Activated CD8-positive, alpha-beta memory T cell treated with anti-CD3 and anti-CD28 coated beads for 1 hour (primary cell): ENCODE data around the gene KRT8.
"Not testable (repeated sequence)": the region's sequence is repeated elsewhere in the genome, so short reads cannot be mapped to it uniquely, and the experiment has no call there.

Experiments
- DNase-seq, 2 donors: peaks; one replicate each; pipeline ENCODE4 v3.0.0-alpha.2; 2020; ENCODE audit warnings: low read depth in 1 of 2; ENCODE audit errors: extremely low read depth in 1 of 2

Gene KRT8

GRCh38 chr12:52876372-52876771, 28.5 kb downstream of the KRT8 start:
- DNase-seq: no peak

- DNase-seq: no peak
These were observed 30.1 kb downstream of the KRT8 start for GRCh38 chr12:52874573-52875435.

GRCh38 chr12:52873832-52874572, 30.9 kb downstream of the KRT8 start:
- peak; percentile 16 to 48 for DNase-seq

- no peak for DNase-seq
These were observed 31.4 kb downstream of the KRT8 start for GRCh38 chr12:52873513-52873831.

- DNase-seq: no peak
These were observed 32.1 kb downstream of the KRT8 start for GRCh38 chr12:52872644-52873389.

- DNase-seq: no peak
These were observed 33.4 kb downstream of the KRT8 start for GRCh38 chr12:52871291-52872039.

GRCh38 chr12:52870361-52871290, 34.2 kb downstream of the KRT8 start:
- DNase-seq: peak; percentile 59 to 77

GRCh38 chr12:52867642-52868041, 37.2 kb downstream of the KRT8 start:
- DNase-seq: peak in 1 of 2 donors; percentile 13

- no peak for DNase-seq
These were observed 37.7 kb downstream of the KRT8 start for GRCh38 chr12:52867152-52867551.

- DNase-seq: no peak
These were observed 39.6 kb downstream of the KRT8 start for GRCh38 chr12:52865090-52865944.

- DNase-seq: no peak
These were observed 42.9 kb downstream of the KRT8 start for GRCh38 chr12:52862023-52862422.

GRCh38 chr12:52861511-52861910, 43.4 kb downstream of the KRT8 start:
- DNase-seq: no peak

GRCh38 chr12:52860102-52860823, 44.6 kb downstream of the KRT8 start:
- no peak for DNase-seq

GRCh38 chr12:52857500-52857899, 47.4 kb downstream of the KRT8 start:
- DNase-seq: no peak

- DNase-seq: no peak
These were observed 48.1 kb downstream of the KRT8 start for GRCh38 chr12:52856787-52857186.

GRCh38 chr12:52856077-52856476, 48.8 kb downstream of the KRT8 start:
- DNase-seq: not testable (repeated sequence)

- DNase-seq: no peak
These were observed 53.1 kb downstream of the KRT8 start for GRCh38 chr12:52851787-52852186.

- no peak for DNase-seq
These were observed 54.2 kb downstream of the KRT8 start for GRCh38 chr12:52850681-52851080.
